Epithelial cell of proximal tubule (primary cell): ENCODE data around the gene TINCR. TPM values are rescaled to one million over a fixed set of nuclear protein-coding genes. Genes with fewer than 3 reads are reported as not detected.

Experiments used
- DNase-seq: peaks from one replicate; pipeline ENCODE4 v3.0.0-alpha.2; 2011; ENCODE audit warnings: low read depth
- H3K4me3 ChIP-seq: 2 replicates; pipeline ENCODE4 v1.5.1; 2011; ENCODE audit warnings: low read depth, mild to moderate bottlenecking, low read length
- total RNA-seq: library from RNA; depleted of rRNA; stranded (reverse); fragments of >200 nt; gene quantifications from 2 replicates; pipeline ENCODE4 v1.2.3, GENCODE V29; 2015
- TF ChIP-seq, protein P1 (sequence below): conservative IDR thresholded peaks from 2 replicates; pipeline ENCODE4 v1.5.1; 2012; ENCODE audit warnings: low read depth, mild to moderate bottlenecking, low read length

TINCR gene
- total RNA-seq, 1 donor from 2014 or later, result not detected

DNA sequence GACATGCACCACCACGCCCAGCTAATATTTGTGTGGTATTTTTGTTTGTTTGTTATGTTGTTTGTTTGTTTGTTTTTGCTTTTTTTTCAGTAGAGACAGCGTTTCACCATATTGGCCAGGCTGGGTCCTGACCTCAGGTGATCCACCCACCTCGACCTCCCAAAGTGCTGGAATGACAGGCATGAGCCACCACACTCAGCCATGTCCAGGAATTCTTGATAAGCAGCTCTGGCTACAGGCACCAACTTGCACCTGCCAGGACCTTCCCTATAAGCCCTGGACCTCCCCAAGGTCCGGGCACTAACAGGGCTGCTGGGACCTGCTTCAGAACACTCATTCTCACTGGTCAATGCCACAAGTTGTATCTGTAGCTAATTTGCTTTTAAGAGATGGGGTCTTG is 48.7 kb downstream of the TINCR start:
- H3K4me3 ChIP-seq, result no peak overlapping the region
- no peak for DNase-seq
- TF ChIP-seq, protein P1, sequence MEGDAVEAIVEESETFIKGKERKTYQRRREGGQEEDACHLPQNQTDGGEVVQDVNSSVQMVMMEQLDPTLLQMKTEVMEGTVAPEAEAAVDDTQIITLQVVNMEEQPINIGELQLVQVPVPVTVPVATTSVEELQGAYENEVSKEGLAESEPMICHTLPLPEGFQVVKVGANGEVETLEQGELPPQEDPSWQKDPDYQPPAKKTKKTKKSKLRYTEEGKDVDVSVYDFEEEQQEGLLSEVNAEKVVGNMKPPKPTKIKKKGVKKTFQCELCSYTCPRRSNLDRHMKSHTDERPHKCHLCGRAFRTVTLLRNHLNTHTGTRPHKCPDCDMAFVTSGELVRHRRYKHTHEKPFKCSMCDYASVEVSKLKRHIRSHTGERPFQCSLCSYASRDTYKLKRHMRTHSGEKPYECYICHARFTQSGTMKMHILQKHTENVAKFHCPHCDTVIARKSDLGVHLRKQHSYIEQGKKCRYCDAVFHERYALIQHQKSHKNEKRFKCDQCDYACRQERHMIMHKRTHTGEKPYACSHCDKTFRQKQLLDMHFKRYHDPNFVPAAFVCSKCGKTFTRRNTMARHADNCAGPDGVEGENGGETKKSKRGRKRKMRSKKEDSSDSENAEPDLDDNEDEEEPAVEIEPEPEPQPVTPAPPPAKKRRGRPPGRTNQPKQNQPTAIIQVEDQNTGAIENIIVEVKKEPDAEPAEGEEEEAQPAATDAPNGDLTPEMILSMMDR, result no peak

GRCh38 chr19:5515737-5516136 is 52.0 kb downstream of the TINCR start:
- TF ChIP-seq, protein P1, result peak; percentile 41

DNA sequence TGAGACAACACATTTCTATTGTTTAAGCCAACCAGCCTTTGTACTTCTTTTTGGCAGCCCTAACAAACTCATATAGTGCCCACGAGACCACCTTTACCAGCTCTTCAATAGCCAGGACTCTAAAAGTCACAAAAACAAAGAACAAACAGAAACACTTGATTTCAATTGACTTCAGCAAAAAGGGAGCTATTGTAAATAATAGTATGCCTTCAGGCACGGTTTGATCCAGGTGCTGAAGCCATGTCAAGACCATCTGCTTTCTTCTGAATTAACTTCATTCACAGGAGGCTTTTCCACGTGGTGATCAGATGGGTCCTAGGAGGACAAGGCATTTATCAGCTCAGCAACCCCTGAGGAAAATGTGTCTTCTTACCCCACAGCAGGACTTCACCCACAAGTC is 53.8 kb downstream of the TINCR start:
- H3K4me3 ChIP-seq, result no peak overlapping the region
- TF ChIP-seq, protein P1, result no peak
- no peak for DNase-seq

More at GRCh38 chr19:5515737-5516136, 52.0 kb downstream of the TINCR start:
- H3K4me3 ChIP-seq, result no peak overlapping the region
- no peak for DNase-seq

GRCh38 chr19:5512715-5513114 is 55.0 kb downstream of the TINCR start:
- DNase-seq, result no peak
- no peak overlapping the region for H3K4me3 ChIP-seq
- TF ChIP-seq, protein P1, result no peak

Other genes starting within 250 kb of the TINCR start
- gene PTPRS, start 227.1 kb downstream of the TINCR start, total RNA-seq, result 9.3 and 31.9 TPM in 2 replicates
- gene ZNRF4, start 112.5 kb downstream of the TINCR start, total RNA-seq, result not detected in 2 replicates
- gene SAFB2, start 54.8 kb upstream of the TINCR start, total RNA-seq, result 17.6 and 20.5 TPM in 2 replicates
- 58.6 and 65.6 TPM in 2 replicates for gene SAFB, start 55.1 kb upstream of the TINCR start, total RNA-seq
- gene MICOS13, start 112.6 kb upstream of the TINCR start, total RNA-seq, result 61.2 and 67.6 TPM in 2 replicates
- gene HSD11B1L, start 113.1 kb upstream of the TINCR start, total RNA-seq, result 4.3 and 13.5 TPM in 2 replicates
- 808 and 1,224 TPM in 2 replicates for gene RPL36, start 122.3 kb upstream of the TINCR start, total RNA-seq
- gene LONP1, start 152.2 kb upstream of the TINCR start, total RNA-seq, result 115 and 134 TPM in 2 replicates
- 0.65 TPM in 1 of 2 replicates, not detected in the other for gene CATSPERD, start 152.7 kb upstream of the TINCR start, total RNA-seq
- gene PRR22, start 216.8 kb upstream of the TINCR start, total RNA-seq, result 1.5 TPM in 1 of 2 replicates, not detected in the other
- 35.1 and 56.8 TPM in 2 replicates for gene DUS3L, start 223.2 kb upstream of the TINCR start, total RNA-seq
- gene NRTN, start 237.1 kb upstream of the TINCR start, total RNA-seq, result 0.69 and 0.94 TPM in 2 replicates